B cell (primary cell): Measurements from ENCODE around the gene CAMK1D. TPM values are rescaled to one million over a fixed set of nuclear protein-coding genes. Genes with fewer than 3 reads are reported as not detected.

ENCODE experiments used
- ATAC-seq: fragments of 200-7000 bp; cut with Tn5 transposase; one replicate; pipeline ENCODE4 v1.10.0; 2021; ENCODE audit warnings: low read depth, mild to moderate bottlenecking, moderate number of reproducible peaks, moderate library complexity
- CTCF ChIA-PET: fragments of 350-600 bp; sonication (Branson Sonifier 250); formaldehyde crosslinking; loops from one replicate; lab custom pipeline; 2021; ENCODE audit warnings: antibody characterized with exemption, inconsistent platforms; lab: Charles Lee
- POLR2A ChIA-PET: fragments of 350-600 bp; sonication (Branson Sonifier 250); formaldehyde crosslinking; loops from one replicate; lab custom pipeline; 2021; ENCODE audit warnings: antibody characterized with exemption; lab: Charles Lee
- DNase-seq: peaks from one replicate; pipeline ENCODE4 v3.0.0; 2013
- H2AFZ ChIP-seq: 2 replicates; pipeline ENCODE4 v1.6.1; 2012; ENCODE audit warnings: mild to moderate bottlenecking, low read depth, low read length; ENCODE audit not compliant: insufficient read depth, poor library complexity, severe bottlenecking
- H3K27ac ChIP-seq, 2 donors: 1 replicate in 1 of 2; 2 replicates in 1 of 2; pipeline ENCODE4 v1.5.1; 2012 to 2013; ENCODE audit warnings: low read length in 2 of 2, mild to moderate bottlenecking in 2 of 2, moderate library complexity in 1 of 2
- H3K27me3 ChIP-seq, 4 experiments: fragments of 200-600 bp in 1 of 4; sonication (generic) in 1 of 4; replicated peaks in 1 of 4; 1 replicate in 2 of 4; 2 replicates in 2 of 4; pipeline versions ENCODE4 v1.6.1 to v1.7.0; 2013 to 2016; ENCODE audit warnings: low read length in 3 of 4, mild to moderate bottlenecking in 2 of 4, mixed read lengths in 1 of 4, moderate library complexity in 1 of 4; ENCODE audit not compliant: insufficient read depth in 4 of 4, control insufficient read depth in 3 of 4; ENCODE audit errors: control extremely low read depth in 1 of 4
- H3K36me3 ChIP-seq, 2 experiments: replicated peaks in 1 of 2; 1 replicate in 1 of 2; 2 replicates in 1 of 2; pipeline versions ENCODE4 v1.6.1 to v1.7.1; 2013; ENCODE audit warnings: low read length in 1 of 2; ENCODE audit not compliant: insufficient read depth in 2 of 2, control insufficient read depth in 1 of 2; ENCODE audit errors: control extremely low read depth in 1 of 2, extremely low read depth in 1 of 2
- H3K4me1 ChIP-seq, 2 donors: fragments of 200-600 bp in 1 of 2; sonication (generic) in 1 of 2; 1 replicate in 1 of 2; 2 replicates in 1 of 2; pipeline versions ENCODE4 v1.5.1 to v1.6.1; 2013 to 2017; ENCODE audit warnings: low read length in 2 of 2; ENCODE audit not compliant: control insufficient read depth in 2 of 2, insufficient read depth in 2 of 2
- H3K4me2 ChIP-seq: replicated peaks from 2 replicates; pipeline ENCODE3; 2012; ENCODE audit warnings: mild to moderate bottlenecking, low read depth, low read length; ENCODE audit not compliant: poor library complexity, severe bottlenecking
- H3K4me3 ChIP-seq, 5 experiments: fragments of 200-600 bp in 1 of 5; sonication (generic) in 1 of 5; 1 replicate in 3 of 5; 2 replicates in 2 of 5; pipeline versions ENCODE4 v1.5.1 to v1.7.0; 2011 to 2016; ENCODE audit warnings: low read length in 4 of 5, mild to moderate bottlenecking in 4 of 5, low read depth in 2 of 5, control low read depth in 1 of 5, moderate library complexity in 1 of 5; ENCODE audit not compliant: insufficient read depth in 1 of 5; ENCODE audit errors: control extremely low read depth in 1 of 5, extremely low read depth in 1 of 5
- H3K79me2 ChIP-seq: fragments of 200-600 bp; sonication (generic); one replicate; pipeline ENCODE4 v1.6.0; 2016; ENCODE audit warnings: low read length; ENCODE audit not compliant: control insufficient read depth, insufficient read depth
- H3K9ac ChIP-seq: fragments of 200-600 bp; sonication (generic); 2 replicates; pipeline ENCODE4 v1.6.1; 2017; ENCODE audit warnings: mild to moderate bottlenecking, low read length, moderate library complexity
- H3K9me3 ChIP-seq, 3 donors: one replicate each; pipeline versions ENCODE4 v1.6.1 to v1.7.1; 2013; ENCODE audit warnings: low read length in 2 of 3; ENCODE audit not compliant: control insufficient read depth in 2 of 3, insufficient read depth in 1 of 3; ENCODE audit errors: control extremely low read depth in 1 of 3
- H4K20me1 ChIP-seq: 2 replicates; pipeline ENCODE4 v1.6.0; 2012; ENCODE audit warnings: mild to moderate bottlenecking, low read length; ENCODE audit not compliant: insufficient read depth, control insufficient read depth, poor library complexity, severe bottlenecking
- H3K27ac Mint-ChIP-seq: one replicate; pipeline ENCODE4 v1.8.0; 2021; ENCODE audit warnings: mixed read lengths
- H3K27me3 Mint-ChIP-seq: one replicate; pipeline ENCODE4 v1.8.0; 2021; ENCODE audit warnings: mixed read lengths
- H3K4me1 Mint-ChIP-seq: one replicate; pipeline ENCODE4 v1.8.0; 2021; ENCODE audit warnings: mixed read lengths
- H3K4me3 Mint-ChIP-seq: one replicate; pipeline ENCODE4 v1.8.0; 2021; ENCODE audit warnings: mixed read lengths
- H3K9me3 Mint-ChIP-seq: one replicate; pipeline ENCODE4 v1.8.0; 2022; ENCODE audit warnings: mixed read lengths; ENCODE audit not compliant: insufficient read depth
- EZH2 ChIP-seq: IDR thresholded peaks from 2 replicates; pipeline ENCODE4 v1.6.1; 2012; ENCODE audit warnings: borderline replicate concordance, low read depth, mild to moderate bottlenecking, moderate library complexity, low read length; ENCODE audit not compliant: insufficient read depth, poor library complexity, severe bottlenecking
- WGBS: methylation state at CpG from one replicate; pipeline ENCODE4 v1.1.5; 2013; ENCODE audit warnings: missing lambda C conversion rate; ENCODE audit not compliant: insufficient coverage; 5-methylcytosine and 5-hydroxymethylcytosine counted together
- intact Hi-C: fragments of 100-400 bp; cut with micrococcal nuclease; formaldehyde crosslinking; loops from one replicate; pipeline ENCODE4 v1.10.0; 2022
- polyA plus RNA-seq: library from polyadenylated mRNA; depleted of rRNA; stranded (reverse); fragments of >200 nt; gene quantifications from 2 replicates; pipeline ENCODE4 v1.2.3, GENCODE V29; 2012
- total RNA-seq, 2 donors: library from RNA; stranded (reverse); fragments of 120-200 nt in 1 of 2; gene quantifications; 1 replicate in 1 of 2; 2 replicates in 1 of 2; pipeline versions ENCODE4 v1.2.3 to v1.2.4, GENCODE V29; 2013 to 2022
- TF ChIP-seq, protein P1 (sequence below): fragments of 200-600 bp; IDR thresholded peaks from one replicate; pipeline ENCODE4 v1.8.0; 2022; ENCODE audit warnings: antibody characterized with exemption, mild to moderate bottlenecking

CAMK1D gene
- total and polyA plus RNA-seq, 2 donors (not counting 1 experiment from before 2014, with no cell fraction given) = 34.1 to 69.7 TPM

DNA sequence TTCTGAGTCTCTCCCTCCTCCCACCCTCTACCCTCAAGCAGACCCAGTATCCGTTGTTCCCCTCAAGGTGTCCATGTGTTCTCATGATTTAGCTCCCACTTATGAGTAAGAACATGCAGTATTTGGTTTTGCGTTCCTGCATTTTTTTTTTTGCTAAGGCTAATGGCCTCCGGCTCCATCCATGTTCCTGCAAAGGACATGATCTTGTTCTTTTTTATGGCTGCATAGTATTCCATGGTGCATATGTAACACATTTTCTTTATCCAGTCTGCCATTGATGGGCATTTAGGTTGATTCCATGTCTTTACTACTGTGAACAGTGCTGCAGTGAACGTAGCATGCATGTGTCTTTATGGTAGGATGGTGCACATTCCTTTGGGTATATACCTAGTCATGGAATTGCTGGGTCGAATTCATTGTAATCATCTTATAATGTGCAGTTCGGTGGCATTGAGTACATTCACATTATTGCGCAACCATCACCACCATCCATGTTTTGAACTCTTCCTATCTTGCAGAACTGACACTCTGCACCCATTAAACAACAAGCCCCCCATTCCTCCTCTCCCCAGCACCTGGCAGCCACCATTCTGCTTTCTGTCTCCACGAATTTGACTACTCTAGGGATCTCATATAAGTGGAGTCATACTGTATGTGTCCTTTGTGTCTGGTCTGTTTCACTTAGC is 125.5 kb downstream of the CAMK1D start:
- Histone ChIP-seq H3K27me3 (no peaks in the 10 kb centered on the region), H3K36me3 (peaks cover 2 to 5% of the 10 kb centered on the region in 2 experiments), H3K4me1 (peaks cover 9 to 10% of the 10 kb centered on the region in 2 donors), H3K79me2 (peaks cover 100% of the 10 kb centered on the region), H3K4me2 (no peak overlapping the region), H3K9me3 (no peaks in the 10 kb centered on the region), H2AFZ (no peak overlapping the region), H3K27ac (no peak overlapping the region), H3K4me3 (no peak overlapping the region), H4K20me1 (peaks cover 92% of the 10 kb centered on the region), H3K9ac (no peak overlapping the region)
- DNase-seq (no peak), ATAC-seq (no peak)
- Mint-ChIP-seq H3K27me3 (no peaks in the 10 kb centered on the region), H3K9me3 (no peaks in the 10 kb centered on the region), H3K27ac (no peak overlapping the region), H3K4me1 (peaks cover 50% of the 10 kb centered on the region), H3K4me3 (no peak overlapping the region)
- 100% methylated on average over 3 of the region's 8 CpGs for WGBS
- intact Hi-C loops = no loop called here
- TF ChIP-seq, protein P1, sequence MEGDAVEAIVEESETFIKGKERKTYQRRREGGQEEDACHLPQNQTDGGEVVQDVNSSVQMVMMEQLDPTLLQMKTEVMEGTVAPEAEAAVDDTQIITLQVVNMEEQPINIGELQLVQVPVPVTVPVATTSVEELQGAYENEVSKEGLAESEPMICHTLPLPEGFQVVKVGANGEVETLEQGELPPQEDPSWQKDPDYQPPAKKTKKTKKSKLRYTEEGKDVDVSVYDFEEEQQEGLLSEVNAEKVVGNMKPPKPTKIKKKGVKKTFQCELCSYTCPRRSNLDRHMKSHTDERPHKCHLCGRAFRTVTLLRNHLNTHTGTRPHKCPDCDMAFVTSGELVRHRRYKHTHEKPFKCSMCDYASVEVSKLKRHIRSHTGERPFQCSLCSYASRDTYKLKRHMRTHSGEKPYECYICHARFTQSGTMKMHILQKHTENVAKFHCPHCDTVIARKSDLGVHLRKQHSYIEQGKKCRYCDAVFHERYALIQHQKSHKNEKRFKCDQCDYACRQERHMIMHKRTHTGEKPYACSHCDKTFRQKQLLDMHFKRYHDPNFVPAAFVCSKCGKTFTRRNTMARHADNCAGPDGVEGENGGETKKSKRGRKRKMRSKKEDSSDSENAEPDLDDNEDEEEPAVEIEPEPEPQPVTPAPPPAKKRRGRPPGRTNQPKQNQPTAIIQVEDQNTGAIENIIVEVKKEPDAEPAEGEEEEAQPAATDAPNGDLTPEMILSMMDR = no peak
- no peak for TF ChIP-seq EZH2
- POLR2A ChIA-PET = no interaction called here
- CTCF ChIA-PET = no interaction called here

DNA sequence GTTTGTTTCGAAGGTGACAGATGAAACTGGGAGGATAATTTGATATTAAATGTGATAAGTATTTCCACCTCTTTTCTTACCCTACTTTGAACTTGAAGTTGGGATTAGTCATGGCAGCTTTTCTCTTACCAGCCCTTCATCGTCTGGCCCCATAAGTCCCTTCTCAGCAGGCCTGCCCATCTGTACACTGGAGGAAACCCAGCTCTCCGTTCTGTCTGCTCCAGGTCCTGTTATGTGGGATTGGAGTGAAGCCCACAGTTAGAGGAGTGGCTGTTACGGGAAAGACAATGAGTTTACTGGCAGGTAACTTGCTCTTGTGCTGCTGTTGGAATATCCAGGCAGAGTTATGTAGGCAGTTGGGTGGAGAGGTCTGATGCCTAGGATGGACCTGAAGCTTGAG is 127.3 kb downstream of the CAMK1D start:
- ChIA-PET CTCF (no interaction called here), POLR2A (interaction anchor here (0.7 kb wide), 1 partner anchor 130 kb away, joined by 3 read pairs; no protein-coding TSS in a partner anchor)
- WGBS = 94% methylated on average over 2 of the region's 4 CpGs
- ATAC-seq (no peak), DNase-seq (no peak)
- Histone ChIP-seq H3K4me3 (no peak overlapping the region), H3K27me3 (no peaks in the 10 kb centered on the region), H2AFZ (no peak overlapping the region), H3K27ac (no peak overlapping the region), H3K9me3 (peaks cover 0 to 11% (median 0%) of the 10 kb centered on the region in 3 donors), H3K36me3 (peaks cover 2 to 5% of the 10 kb centered on the region in 2 experiments), H4K20me1 (peaks cover 85% of the 10 kb centered on the region), H3K4me2 (no peak overlapping the region), H3K79me2 (peaks cover 100% of the 10 kb centered on the region), H3K9ac (no peak overlapping the region), H3K4me1 (peaks cover 8 to 10% of the 10 kb centered on the region in 2 donors)
- no peaks in the 10 kb centered on the region for H3K27me3 Mint-ChIP-seq
- H3K4me1 Mint-ChIP-seq = peaks cover 52% of the 10 kb centered on the region
- no peak overlapping the region for H3K27ac Mint-ChIP-seq
- TF ChIP-seq EZH2 = no peak
- TF ChIP-seq, protein P1 = no peak
- intact Hi-C loops = no loop called here
- no peaks in the 10 kb centered on the region for H3K9me3 Mint-ChIP-seq
- H3K4me3 Mint-ChIP-seq = no peak overlapping the region
